H1 (cell line): ENCODE data around the gene RAD9A. TPM values are rescaled to one million over a fixed set of nuclear protein-coding genes. Genes with fewer than 3 reads are reported as not detected.
A peak's percentile ranks its signal among the peaks of the same experiment; 100 is the strongest.

ENCODE experiments used
- CTCF ChIA-PET: fragments of 300-600 bp; sonication (Branson Sonifier 250); formaldehyde crosslinking; loops from one replicate; lab custom pipeline; 2021; ENCODE audit not compliant: partially characterized antibody; lab: Charles Lee
- POLR2A ChIA-PET: fragments of 300-600 bp; sonication (Branson Sonifier 250); formaldehyde crosslinking; loops from one replicate; lab custom pipeline; 2021; ENCODE audit warnings: inconsistent platforms; ENCODE audit not compliant: partially characterized antibody; lab: Charles Lee
- DNase-seq, 2 experiments: peaks; one replicate each; pipeline versions ENCODE4 v3.0.0 to v3.0.0-alpha.2; 2010 to 2022; ENCODE audit warnings: low spot score in 2 of 2, low read depth in 1 of 2, mixed read lengths in 1 of 2
- FAIRE-seq: peaks from 2 replicates; lab custom pipeline; 2011; peaks lifted over from hg19 to GRCh38; lab: Jason Lieb, UNC
- H2AFZ ChIP-seq: 2 replicates; pipeline ENCODE4 v1.8.1; 2012; ENCODE audit warnings: low read length, inconsistent platforms
- H2AK5ac ChIP-seq: 2 replicates; pipeline ENCODE4 v1.6.1; 2013; ENCODE audit warnings: low read depth, low read length
- H2BK120ac ChIP-seq: replicated peaks from 2 replicates; pipeline ENCODE3; 2013; ENCODE audit warnings: low read depth, low read length, inconsistent platforms
- H2BK12ac ChIP-seq: 2 replicates; pipeline ENCODE4 v1.6.1; 2013; ENCODE audit warnings: low read depth, low read length
- H2BK15ac ChIP-seq: 2 replicates; pipeline ENCODE4 v1.6.1; 2013; ENCODE audit warnings: low read length
- H2BK20ac ChIP-seq: 2 replicates; pipeline ENCODE4 v1.6.1; 2013; ENCODE audit warnings: low read length
- H2BK5ac ChIP-seq: 2 replicates; pipeline ENCODE4 v1.6.1; 2013; ENCODE audit warnings: low read depth, low read length
- H3K14ac ChIP-seq: 2 replicates; pipeline ENCODE4 v1.6.1; 2013; ENCODE audit warnings: inconsistent platforms; ENCODE audit not compliant: insufficient read length
- H3K18ac ChIP-seq: 2 replicates; pipeline ENCODE4 v1.6.1; 2013; ENCODE audit warnings: low read length; ENCODE audit errors: extremely low read depth
- H3K23ac ChIP-seq: 2 replicates; pipeline ENCODE4 v1.6.1; 2013; ENCODE audit warnings: inconsistent platforms; ENCODE audit not compliant: insufficient read length
- H3K23me2 ChIP-seq: 2 replicates; pipeline ENCODE4 v1.6.1; 2013; ENCODE audit warnings: low read depth, low read length
- H3K27ac ChIP-seq: 2 replicates; pipeline ENCODE4 v1.6.1; 2011; ENCODE audit warnings: low read depth, low read length, inconsistent platforms
- H3K27me3 ChIP-seq, 4 experiments: replicated peaks in 1 of 4; 1 replicate in 1 of 4; 2 replicates in 3 of 4; pipeline versions ENCODE4 v1.6.1 to v1.8.1; 2011 to 2013; ENCODE audit warnings: low read length in 3 of 4, mild to moderate bottlenecking in 3 of 4, inconsistent platforms in 2 of 4, mixed read lengths in 2 of 4, moderate library complexity in 1 of 4; ENCODE audit not compliant: control insufficient read depth in 3 of 4, insufficient read depth in 3 of 4; ENCODE audit errors: extremely low read depth in 1 of 4
- H3K36me3 ChIP-seq, 4 experiments: 2 replicates each; pipeline versions ENCODE4 v1.6.1 to v1.8.1; 2011 to 2013; ENCODE audit warnings: mild to moderate bottlenecking in 4 of 4, low read length in 3 of 4, moderate library complexity in 2 of 4, control low read depth in 1 of 4, inconsistent platforms in 1 of 4; ENCODE audit not compliant: insufficient read depth in 4 of 4, control insufficient read depth in 2 of 4
- H3K4ac ChIP-seq: replicated peaks from 2 replicates; pipeline ENCODE3; 2013; ENCODE audit warnings: low read length, low read depth, mixed read lengths, inconsistent platforms; ENCODE audit not compliant: insufficient read length
- H3K4me1 ChIP-seq, 4 experiments: replicated peaks in 1 of 4; 1 replicate in 1 of 4; 2 replicates in 3 of 4; pipeline versions ENCODE4 v1.6.1 to v1.8.1; 2011 to 2013; ENCODE audit warnings: low read length in 3 of 4, inconsistent platforms in 2 of 4, mixed read lengths in 1 of 4; ENCODE audit not compliant: insufficient read depth in 4 of 4, control insufficient read depth in 3 of 4
- H3K4me2 ChIP-seq, 2 experiments: 2 replicates each; pipeline versions ENCODE4 v1.6.1 to v1.8.1; 2011 to 2013; ENCODE audit warnings: low read depth in 2 of 2, low read length in 2 of 2, control low read depth in 1 of 2, inconsistent platforms in 1 of 2, mild to moderate bottlenecking in 1 of 2; ENCODE audit not compliant: insufficient read depth in 1 of 2
- H3K4me3 ChIP-seq, 4 experiments: fragments of 200-600, 300-600 bp in 1 of 4; sonication (generic), shearing (Covaris generic), sonication (Bioruptor Twin) in 1 of 4; 2 replicates each; pipeline versions ENCODE4 v1.5.1 to v1.8.1; 2011 to 2016; ENCODE audit warnings: low read length in 4 of 4, low read depth in 3 of 4, control low read depth in 2 of 4, inconsistent platforms in 2 of 4, mild to moderate bottlenecking in 2 of 4, mixed read lengths in 1 of 4, moderate library complexity in 1 of 4; ENCODE audit not compliant: insufficient read depth in 2 of 4; ENCODE audit errors: extremely low read depth in 1 of 4
- H3K56ac ChIP-seq: replicated peaks from 2 replicates; pipeline ENCODE3; 2013; ENCODE audit warnings: low read depth, mild to moderate bottlenecking, mixed read lengths, low read length, inconsistent platforms; ENCODE audit not compliant: insufficient read length
- H3K79me1 ChIP-seq: 2 replicates; pipeline ENCODE4 v1.6.1; 2013; ENCODE audit warnings: low read depth, low read length, control low read depth
- H3K79me2 ChIP-seq, 2 experiments: 2 replicates each; pipeline versions ENCODE4 v1.6.1 to v1.8.1; 2012 to 2013; ENCODE audit warnings: low read length in 2 of 2, mild to moderate bottlenecking in 2 of 2, inconsistent platforms in 1 of 2; ENCODE audit not compliant: insufficient read depth in 2 of 2, control insufficient read depth in 1 of 2
- H3K9ac ChIP-seq, 4 experiments: replicated peaks in 1 of 4; 1 replicate in 1 of 4; 2 replicates in 3 of 4; pipeline versions ENCODE4 v1.6.1 to v1.8.1; 2011 to 2013; ENCODE audit warnings: low read depth in 3 of 4, low read length in 3 of 4, control low read depth in 2 of 4, mild to moderate bottlenecking in 2 of 4, moderate library complexity in 2 of 4, inconsistent platforms in 1 of 4; ENCODE audit errors: extremely low read depth in 1 of 4
- H3K9me3 ChIP-seq, 2 experiments: 2 replicates each; pipeline versions ENCODE4 v1.6.1 to v1.8.1; 2012 to 2013; ENCODE audit warnings: mild to moderate bottlenecking in 2 of 2, moderate library complexity in 2 of 2, control low read depth in 1 of 2, inconsistent platforms in 1 of 2, low read depth in 1 of 2, low read length in 1 of 2, mixed read lengths in 1 of 2; ENCODE audit not compliant: insufficient read depth in 2 of 2
- H4K20me1 ChIP-seq, 2 experiments: replicated peaks in 1 of 2; 2 replicates each; pipeline versions ENCODE3 to v1.8.1; 2011 to 2013; ENCODE audit warnings: inconsistent platforms in 2 of 2, low read length in 2 of 2, mild to moderate bottlenecking in 1 of 2; ENCODE audit not compliant: insufficient read depth in 2 of 2, control insufficient read depth in 1 of 2
- H4K5ac ChIP-seq: 2 replicates; pipeline ENCODE4 v1.6.1; 2013; ENCODE audit warnings: low read length, low read depth, mixed read lengths, inconsistent platforms; ENCODE audit not compliant: insufficient read length
- H4K8ac ChIP-seq: 2 replicates; pipeline ENCODE4 v1.8.0; 2013; ENCODE audit warnings: mild to moderate bottlenecking, moderate library complexity, low read length, inconsistent platforms; ENCODE audit not compliant: insufficient read depth; ENCODE audit errors: extremely low read depth
- H4K91ac ChIP-seq: replicated peaks from 2 replicates; pipeline ENCODE3; 2013; ENCODE audit warnings: low read length, mixed read lengths, inconsistent platforms; ENCODE audit not compliant: insufficient read length
- CREB1 ChIP-seq: IDR thresholded peaks from 2 replicates; pipeline ENCODE4 v1.6.1; 2012; ENCODE audit warnings: inconsistent platforms
- CTBP2 ChIP-seq: IDR thresholded peaks from 2 replicates; pipeline ENCODE4 v1.7.0; 2011; ENCODE audit warnings: borderline replicate concordance, mild to moderate bottlenecking, moderate library complexity, mixed read lengths, low read length; ENCODE audit not compliant: insufficient read depth, insufficient read length
- EGR1 ChIP-seq: IDR thresholded peaks from 2 replicates; pipeline ENCODE4 v1.6.1; 2011; ENCODE audit warnings: low read depth, low read length, borderline replicate concordance
- MAX ChIP-seq: IDR thresholded peaks from 2 replicates; pipeline ENCODE4 v1.6.1; 2012; ENCODE audit warnings: inconsistent platforms
- POLR2AphosphoS5 ChIP-seq: IDR thresholded peaks from 2 replicates; pipeline ENCODE4 v1.6.1; 2011; ENCODE audit warnings: low read depth, low read length
- RAD21 ChIP-seq, 2 experiments: IDR thresholded peaks in 1 of 2; conservative IDR thresholded peaks in 1 of 2; 2 replicates each; pipeline ENCODE4 v1.6.1; 2011; ENCODE audit warnings: low read depth in 2 of 2, low read length in 2 of 2, improper control_type of control experiment in 1 of 2, inconsistent platforms in 1 of 2, mild to moderate bottlenecking in 1 of 2, moderate library complexity in 1 of 2
- RBBP5 ChIP-seq: IDR thresholded peaks from 2 replicates; pipeline ENCODE4 v1.7.1; 2012; ENCODE audit warnings: low read depth, mild to moderate bottlenecking, inconsistent platforms, low read length, moderate library complexity, borderline replicate concordance
- RNF2 ChIP-seq: fragments of 200-900, 300-1000 bp; sonication (generic); IDR thresholded peaks from 2 replicates; pipeline ENCODE4 v1.7.1; 2016; ENCODE audit warnings: borderline replicate concordance, low read depth, mild to moderate bottlenecking, antibody characterized with exemption, low read length; ENCODE audit not compliant: poor library complexity, severe bottlenecking; ENCODE audit errors: missing control alignments
- SIX5 ChIP-seq: IDR thresholded peaks from 2 replicates; pipeline ENCODE4 v1.6.1; 2011; ENCODE audit warnings: mild to moderate bottlenecking, low read depth, low read length
- SP2 ChIP-seq: IDR thresholded peaks from 2 replicates; pipeline ENCODE4 v1.6.1; 2012; ENCODE audit warnings: mild to moderate bottlenecking, low read length, inconsistent platforms
- TBP ChIP-seq: IDR thresholded peaks from 2 replicates; pipeline ENCODE4 v1.6.1; 2011; ENCODE audit warnings: low read depth, low read length, improper control_type of control experiment
- USF2 ChIP-seq: IDR thresholded peaks from 2 replicates; pipeline ENCODE4 v1.6.1; 2011; ENCODE audit warnings: low read length, improper control_type of control experiment
- WGBS, 2 experiments: shearing (Covaris generic) in 1 of 2; methylation state at CpG; one replicate each; pipeline versions ENCODE4 v1.1.6 to v1.1.7; 2013 to 2015; ENCODE audit warnings: low lambda C conversion rate in 2 of 2, mixed read lengths in 2 of 2, inconsistent platforms in 1 of 2, low coverage in 1 of 2, missing lambda C conversion rate in 1 of 2; ENCODE audit not compliant: insufficient replicate concordance in 2 of 2, insufficient coverage in 1 of 2, insufficient read length in 1 of 2; ENCODE audit errors: extremely low coverage in 1 of 2, missing lambda C conversion rate in 1 of 2; 5-methylcytosine and 5-hydroxymethylcytosine counted together
- polyA plus RNA-seq, 7 experiments: library from polyadenylated mRNA; depleted of rRNA in 3 of 7; stranded (reverse) in 5 of 7; unstranded in 2 of 7; fragments of >200 nt in 5 of 7; fragments of 200-250 nt in 2 of 7; gene quantifications; 1 replicate in 5 of 7; 2 replicates in 1 of 7; 4 replicates in 1 of 7; pipeline versions ENCODE4 v1.2.1 to v1.2.3, GENCODE V29; 2011 to 2013; ENCODE audit warnings: missing spikeins in 2 of 7, mixed read lengths in 2 of 7
- total RNA-seq: library from RNA; stranded (reverse); fragmentation: NEBNext Ultra II Directional; extraction: Animal tissue kit (Norgen Biotek cat#: 25700); gene quantifications from 2 replicates; pipeline ENCODE4 v1.2.1, GENCODE V29; 2021

The RAD9A gene
- total and polyA plus RNA-seq, 2 of the 8 experiments (the other 6 are each of a cell fraction or from before 2014, with no cell fraction given): 22.2 to 25.5 TPM

GRCh38 chr11:67349457-67349856, 42.3 kb upstream of the RAD9A start:
- H3K18ac ChIP-seq: no peak overlapping the region
- peaks cover 2% of the 10 kb centered on the region; the same call in 1 of the 2 replicates for H3K79me1 ChIP-seq
- peaks cover 0 to 3% of the 10 kb centered on the region in 2 experiments for H4K20me1 ChIP-seq
- no peak overlapping the region; the same call in 1 of the 2 replicates for H2BK5ac ChIP-seq
- no peak overlapping the region for H3K4me3 ChIP-seq
- no peaks in the 10 kb centered on the region for H3K9me3 ChIP-seq
- H3K27ac ChIP-seq: no peak overlapping the region
- H2BK120ac ChIP-seq: no peak overlapping the region
- 85% methylated on average over 2 of the region's 2 CpGs; no CpG with 5 or more reads in 1 of the 2 experiments for WGBS, 2 experiments
- H2BK20ac ChIP-seq: no peak overlapping the region
- H3K4me1 ChIP-seq: peaks cover 0 to 13% (median 9%) of the 10 kb centered on the region in 4 experiments; a peak in 6 of 7 replicates
- H4K8ac ChIP-seq: no peak overlapping the region
- no peak for FAIRE-seq
- no peak overlapping the region for H2BK15ac ChIP-seq
- no peak overlapping the region for H3K4me2 ChIP-seq
- no peak overlapping the region for H4K5ac ChIP-seq
- H3K36me3 ChIP-seq: no peaks in the 10 kb centered on the region
- no peaks in the 10 kb centered on the region for H3K27me3 ChIP-seq
- H3K56ac ChIP-seq: no peak overlapping the region
- H3K79me2 ChIP-seq: no peaks in the 10 kb centered on the region
- H4K91ac ChIP-seq: no peak overlapping the region
- DNase-seq: no peak
- no peak overlapping the region for H3K9ac ChIP-seq
- no peak overlapping the region for H2AFZ ChIP-seq
- H3K23me2 ChIP-seq: peaks cover 8% of the 10 kb centered on the region; the same call in 1 of the 2 replicates
- ChIA-PET POLR2A (interaction anchor here (0.6 to 1.3 kb wide), 2 partner anchors 67 to 237 kb away, joined by 3 read pairs; no protein-coding TSS in a partner anchor), CTCF (interaction anchor here (0.7 to 20.0 kb wide), 6 partner anchors 9 to 267 kb away, joined by 3 to 1305 read pairs (median 33); partner anchors contain the start of genes CLCF1 and RAD9A)
- H3K23ac ChIP-seq: no peak overlapping the region
- H2BK12ac ChIP-seq: 0 out of 2 replicates have a peak overlapping the region, but pooled peaks have one; percentile 10
- no peak overlapping the region for H3K14ac ChIP-seq
- H3K4ac ChIP-seq: no peak overlapping the region
- H2AK5ac ChIP-seq: no peak overlapping the region
- TF ChIP-seq USF2 (no peak), CTBP2 (no peak), POLR2AphosphoS5 (no peak), MAX (no peak), EGR1 (no peak), RAD21 (IDR thresholded peaks at IDR 0.05 in 1 of 2, conservative IDR thresholded peaks at IDR 0.05 in 1 of 2; ENCODE audit: low read depth in 2 of 2, low read length in 2 of 2) (no peak), RNF2 (no peak), SIX5 (no peak), TBP (no peak), RBBP5 (no peak), CREB1 (no peak), SP2 (no peak)
